GM12878 (cell line): ENCODE data around the gene TGFB1. TPM values are rescaled to one million over a fixed set of nuclear protein-coding genes. Genes with fewer than 3 reads are reported as not detected.
A peak's percentile ranks its signal among the peaks of the same experiment; 100 is the strongest.

Experiments
- ATAC-seq: fragments of 200-7000 bp; cut with Tn5 transposase; 3 replicates; pipeline ENCODE4 v1.9.1; 2020; ENCODE audit warnings: mild to moderate bottlenecking, moderate library complexity
- BruUV-seq: library from RNA; stranded (reverse); fragments of 400-500 nt; replicated peaks from 2 replicates; lab custom pipeline; 2021; lab: Mats Ljungman, UMichigan
- CTCF ChIA-PET: fragments of 300-600 bp; sonication (Branson Sonifier 250); formaldehyde crosslinking; extraction: SDS; loops from one replicate; lab custom pipeline; 2021; ENCODE audit warnings: inconsistent platforms; lab: Yijun Ruan, JAX
- POLR2A ChIA-PET: fragments of 350-600 bp; formaldehyde crosslinking; extraction: SDS; loops from one replicate; lab custom pipeline; 2021; ENCODE audit warnings: inconsistent platforms; lab: Charles Lee
- RAD21 ChIA-PET: fragments of 300-600 bp; sonication (Branson Sonifier 250); formaldehyde crosslinking; loops from one replicate; lab custom pipeline; 2023; ENCODE audit warnings: antibody characterized with exemption; ENCODE audit not compliant: unreplicated experiment; lab: Charles Lee
- SMC1A ChIA-PET: fragments of 300-600 bp; sonication (Branson Sonifier 250); formaldehyde crosslinking; loops from one replicate; lab custom pipeline; 2023; ENCODE audit not compliant: unreplicated experiment, uncharacterized antibody; lab: Charles Lee
- DNase-seq: peaks from one replicate; pipeline ENCODE4 v3.0.0-alpha.2; 2011; ENCODE audit warnings: low read depth, low spot score
- FAIRE-seq: peaks from 3 replicates; lab custom pipeline; 2011; peaks lifted over from hg19 to GRCh38; lab: Jason Lieb, UNC
- H2AFZ ChIP-seq: 2 replicates; pipeline ENCODE4 v1.6.0; 2011; ENCODE audit warnings: low read depth, low read length, control low read depth; ENCODE audit not compliant: control insufficient read depth
- H3K27ac ChIP-seq: 2 replicates; pipeline ENCODE4 v1.5.1; 2011; ENCODE audit warnings: control low read depth; ENCODE audit not compliant: control insufficient read depth, insufficient read depth
- H3K27me3 ChIP-seq, 2 experiments: replicated peaks in 1 of 2; 2 replicates each; pipeline versions ENCODE4 v1.6.0 to v1.6.1; 2011; ENCODE audit warnings: low read length in 1 of 2; ENCODE audit not compliant: control insufficient read depth in 2 of 2, insufficient read depth in 2 of 2
- H3K36me3 ChIP-seq, 2 experiments: 2 replicates each; pipeline ENCODE4 v1.5.1; 2011; ENCODE audit warnings: low read length in 1 of 2; ENCODE audit not compliant: control insufficient read depth in 2 of 2, insufficient read depth in 2 of 2
- H3K4me1 ChIP-seq: 2 replicates; pipeline ENCODE4 v1.6.1; 2011; ENCODE audit warnings: mild to moderate bottlenecking, low read length, moderate library complexity, mixed read lengths; ENCODE audit not compliant: control insufficient read depth, insufficient read depth
- H3K4me2 ChIP-seq: 2 replicates; pipeline ENCODE4 v1.6.0; 2011; ENCODE audit warnings: control low read depth; ENCODE audit not compliant: control insufficient read depth, insufficient read depth
- H3K4me3 ChIP-seq: fragments of 200-600 bp; sonication (generic); 2 replicates; pipeline ENCODE4 v1.5.1; 2016
- H3K79me2 ChIP-seq: 2 replicates; pipeline ENCODE4 v1.6.0; 2011; ENCODE audit warnings: low read length; ENCODE audit not compliant: control insufficient read depth, insufficient read depth
- H3K9ac ChIP-seq: 2 replicates; pipeline ENCODE4 v1.8.0; 2011; ENCODE audit warnings: low read length, control low read depth, mixed read lengths; ENCODE audit not compliant: control insufficient read depth, insufficient read depth
- H3K9me3 ChIP-seq: replicated peaks from 3 replicates; pipeline ENCODE4 v1.5.1; 2011; ENCODE audit warnings: mild to moderate bottlenecking, low read length; ENCODE audit not compliant: control insufficient read depth, insufficient read depth
- H4K20me1 ChIP-seq: 2 replicates; pipeline ENCODE4 v1.6.0; 2011; ENCODE audit not compliant: control insufficient read depth, insufficient read depth
- BHLHE40 ChIP-seq, 2 experiments: fragments of 450-650 bp in 1 of 2; IDR thresholded peaks; 2 replicates each; pipeline ENCODE4 v1.6.1; 2011 to 2017; ENCODE audit warnings: low read depth in 2 of 2, borderline replicate concordance in 1 of 2, improper control_type of control experiment in 1 of 2, low read length in 1 of 2, mild to moderate bottlenecking in 1 of 2
- CREB1 ChIP-seq: IDR thresholded peaks from 2 replicates; pipeline ENCODE4 v1.6.1; 2012; ENCODE audit warnings: low read depth, mild to moderate bottlenecking, inconsistent platforms
- CREM ChIP-seq: IDR thresholded peaks from 2 replicates; pipeline ENCODE4 v1.6.1; 2014; ENCODE audit warnings: antibody characterized with exemption, low read depth
- GATAD2B ChIP-seq: fragments of 450-650 bp; conservative IDR thresholded peaks from 2 replicates; pipeline ENCODE4 v1.6.1; 2017; ENCODE audit warnings: low read depth, mild to moderate bottlenecking, moderate library complexity
- LARP7 ChIP-seq: fragments of 450-650 bp; IDR thresholded peaks from 2 replicates; pipeline ENCODE4 v1.6.1; 2017; ENCODE audit warnings: mild to moderate bottlenecking
- MTA3 ChIP-seq: IDR thresholded peaks from 2 replicates; pipeline ENCODE4 v1.6.1; 2012; ENCODE audit warnings: low read length, inconsistent platforms, borderline replicate concordance
- NR2C1 ChIP-seq: fragments of 450-650 bp; IDR thresholded peaks from 2 replicates; pipeline ENCODE4 v1.6.1; 2017; ENCODE audit warnings: antibody characterized with exemption, mild to moderate bottlenecking, moderate library complexity
- NR2C2 ChIP-seq: IDR thresholded peaks from 2 replicates; pipeline ENCODE4 v1.6.1; 2011; ENCODE audit warnings: borderline replicate concordance, low read depth; ENCODE audit not compliant: control insufficient read depth, insufficient read length
- RB1 ChIP-seq: fragments of 450-650 bp; formaldehyde crosslinking; IDR thresholded peaks from 2 replicates; pipeline ENCODE4 v1.6.1; 2017; ENCODE audit warnings: mild to moderate bottlenecking, borderline replicate concordance
- RBBP5 ChIP-seq: fragments of 200-600 bp; sonication (generic); conservative IDR thresholded peaks from 2 replicates; pipeline ENCODE4 v1.6.1; 2016
- RELB ChIP-seq: fragments of 450-650 bp; IDR thresholded peaks from 2 replicates; pipeline ENCODE4 v1.6.1; 2017; ENCODE audit warnings: low read depth, mild to moderate bottlenecking, moderate library complexity
- SUPT20H ChIP-seq: IDR thresholded peaks from 2 replicates; pipeline ENCODE4 v1.6.1; 2011; ENCODE audit warnings: low read depth, mild to moderate bottlenecking, low read length, moderate library complexity, borderline replicate concordance; ENCODE audit not compliant: control insufficient read depth
- WRNIP1 ChIP-seq: IDR thresholded peaks from 2 replicates; pipeline ENCODE4 v1.6.1; 2011; ENCODE audit warnings: low read depth, low read length, improper control_type of control experiment, borderline replicate concordance
- ZBTB11 ChIP-seq: fragments of 450-650 bp; formaldehyde crosslinking; IDR thresholded peaks from 2 replicates; pipeline ENCODE4 v1.5.0; 2022; ENCODE audit warnings: mild to moderate bottlenecking, missing genetic modification characterization
- ZNF622 ChIP-seq: fragments of 450-650 bp; IDR thresholded peaks from 2 replicates; pipeline ENCODE4 v1.6.1; 2017; ENCODE audit warnings: mild to moderate bottlenecking, inconsistent platforms
- ZZZ3 ChIP-seq: IDR thresholded peaks from 2 replicates; pipeline ENCODE4 v1.6.1; 2011; ENCODE audit warnings: low read depth; ENCODE audit not compliant: control insufficient read depth, insufficient read length
- WGBS: methylation state at CpG from one replicate; pipeline ENCODE4 v1.1.6; 2016; ENCODE audit warnings: low lambda C conversion rate; ENCODE audit not compliant: insufficient replicate concordance, insufficient coverage; ENCODE audit errors: missing lambda C conversion rate; 5-methylcytosine and 5-hydroxymethylcytosine counted together
- in situ Hi-C: fragments of 300-500 bp; cut with MboI; formaldehyde crosslinking; loops from 9 replicates; pipeline ENCODE4 v1.14.3; 2018; ENCODE audit warnings: mixed read lengths
- intact Hi-C: fragments of 100-400 bp; cut with micrococcal nuclease; formaldehyde crosslinking; loops from one replicate; pipeline ENCODE4 v1.14.2; 2022; ENCODE audit not compliant: unreplicated experiment
- polyA plus RNA-seq, 11 experiments: library from polyadenylated mRNA; depleted of rRNA in 4 of 11; unstranded in 6 of 11; stranded (reverse) in 5 of 11; fragments of >200 nt; fragmentation: Nextera tagmentation in 4 of 11; fragmentation: Illumina TruSeq in 1 of 11; extraction: Ambion mirVana in 4 of 11; extraction: Trizol in 1 of 11; gene quantifications; 1 replicate in 1 of 11; 2 replicates in 10 of 11; pipeline versions ENCODE4 v1.2.1 to v1.2.3, GENCODE V29; 2011 to 2016; ENCODE audit warnings: inconsistent platforms in 2 of 11, missing spikeins in 2 of 11, low read depth in 1 of 11
- total RNA-seq, 4 experiments: library from RNA; depleted of rRNA in 3 of 4; stranded (reverse); fragments of >200 nt in 3 of 4; fragmentation: Illumina TruSeq in 1 of 4; extraction: Trizol in 1 of 4; gene quantifications; 2 replicates each; pipeline versions ENCODE4 v1.2.1 to v1.2.3, GENCODE V29; 2013 to 2021
- TF ChIP-seq, protein P1 (sequence below): fragments of 450-650 bp; IDR thresholded peaks from 2 replicates; pipeline ENCODE4 v1.6.1; 2017; ENCODE audit warnings: borderline replicate concordance

TGFB1 gene
- total and polyA plus RNA-seq, 10 of the 15 experiments (the other 5 are each of a cell fraction or from before 2014, with no cell fraction given): 0.23 to 120 (median 10.9) TPM

DNA sequence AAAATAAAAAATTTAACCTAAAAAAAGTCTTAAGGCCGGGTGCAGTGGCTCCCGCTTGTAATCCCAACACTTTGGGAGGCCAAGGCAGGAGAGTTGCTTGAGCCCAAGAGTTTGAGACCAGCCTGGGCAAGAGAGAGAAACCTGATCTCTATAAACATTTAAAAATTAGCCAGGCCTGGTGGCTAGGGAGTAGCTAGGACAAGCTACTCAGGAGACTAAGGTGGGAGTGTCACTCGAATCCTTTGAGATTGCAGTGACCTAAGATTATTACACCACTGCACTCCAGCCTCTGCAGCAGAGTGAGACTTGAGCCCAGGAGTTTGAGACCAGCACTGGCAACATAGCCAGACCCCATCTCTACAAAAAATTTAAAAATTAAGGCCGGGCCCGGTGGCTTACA, 42.6 kb downstream of the TGFB1 start:
- ChIA-PET POLR2A (no interaction called here), SMC1A (interaction anchor here (0.7 to 2.0 kb wide), 3 partner anchors 10 to 41 kb away, joined by 3 to 5 read pairs (median 4); no protein-coding TSS in a partner anchor), RAD21 (interaction anchor here (0.9 to 4.8 kb wide), 2 partner anchors 47 to 238 kb away, joined by 3 to 42 read pairs; partner anchors contain the start of gene HNRNPUL1), CTCF (interaction anchor here (7.2 kb wide), 1 partner anchor 47 kb away, joined by 84 read pairs; the partner anchor contains the start of gene HNRNPUL1)
- Histone ChIP-seq H3K27ac (peak overlapping the region; percentile 97), H3K27me3 (no peaks in the 10 kb centered on the region), H3K9ac (peak overlapping the region; percentile 99), H3K36me3 (peaks cover 9 to 12% of the 10 kb centered on the region in 2 experiments), H4K20me1 (no peaks in the 10 kb centered on the region), H3K4me2 (peak overlapping the region; percentile 88), H3K4me3 (peak overlapping the region; percentile 98), H2AFZ (no peak overlapping the region), H3K9me3 (no peaks in the 10 kb centered on the region), H3K79me2 (peaks cover 35% of the 10 kb centered on the region), H3K4me1 (peaks cover 33% of the 10 kb centered on the region)
- ATAC-seq (no peak), FAIRE-seq (no peak), DNase-seq (no peak)
- no TSS peak for BruUV-seq
- intact Hi-C loops (loop anchor here (5.0 kb wide), 1 partner anchor 41 kb away; the partner anchor contains the start of gene TGFB1), in situ Hi-C loops (loop anchor here (5.0 kb wide), 1 partner anchor 109 kb away; no protein-coding TSS in a partner anchor)
- TF ChIP-seq ZZZ3 (no peak), RELB (no peak), CREM (no peak), CREB1 (no peak), ZNF622 (no peak), MTA3 (no peak), WRNIP1 (no peak), LARP7 (no peak), NR2C1 (no peak), SUPT20H (no peak), GATAD2B (no peak), RB1 (no peak), NR2C2 (no peak), ZBTB11 (CRISPR knock-in tag) (no peak), BHLHE40 (IDR thresholded peaks at IDR 0.05; ENCODE audit: borderline replicate concordance in 1 of 2, low read depth in 2 of 2, low read length in 1 of 2) (no peak), RBBP5 (no peak)
- TF ChIP-seq, protein P1, sequence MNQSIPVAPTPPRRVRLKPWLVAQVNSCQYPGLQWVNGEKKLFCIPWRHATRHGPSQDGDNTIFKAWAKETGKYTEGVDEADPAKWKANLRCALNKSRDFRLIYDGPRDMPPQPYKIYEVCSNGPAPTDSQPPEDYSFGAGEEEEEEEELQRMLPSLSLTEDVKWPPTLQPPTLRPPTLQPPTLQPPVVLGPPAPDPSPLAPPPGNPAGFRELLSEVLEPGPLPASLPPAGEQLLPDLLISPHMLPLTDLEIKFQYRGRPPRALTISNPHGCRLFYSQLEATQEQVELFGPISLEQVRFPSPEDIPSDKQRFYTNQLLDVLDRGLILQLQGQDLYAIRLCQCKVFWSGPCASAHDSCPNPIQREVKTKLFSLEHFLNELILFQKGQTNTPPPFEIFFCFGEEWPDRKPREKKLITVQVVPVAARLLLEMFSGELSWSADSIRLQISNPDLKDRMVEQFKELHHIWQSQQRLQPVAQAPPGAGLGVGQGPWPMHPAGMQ: no peak
- WGBS: 28% methylated on average over 5 of the region's 5 CpGs
